CD4-positive, alpha-beta T cell treated with Interleukin-6 at 100 ng/mL for 8 hours (primary cell): ENCODE measurements around the gene POTEF.
"Not testable (repeated sequence)": the region's sequence is repeated elsewhere in the genome, so short reads cannot be mapped to it uniquely, and the experiment has no call there.

Experiments used
- DNase-seq: peaks from one replicate; pipeline ENCODE4 v3.0.0-alpha.2; 2020; ENCODE audit warnings: mixed read lengths, low spot score

POTEF gene

DNA sequence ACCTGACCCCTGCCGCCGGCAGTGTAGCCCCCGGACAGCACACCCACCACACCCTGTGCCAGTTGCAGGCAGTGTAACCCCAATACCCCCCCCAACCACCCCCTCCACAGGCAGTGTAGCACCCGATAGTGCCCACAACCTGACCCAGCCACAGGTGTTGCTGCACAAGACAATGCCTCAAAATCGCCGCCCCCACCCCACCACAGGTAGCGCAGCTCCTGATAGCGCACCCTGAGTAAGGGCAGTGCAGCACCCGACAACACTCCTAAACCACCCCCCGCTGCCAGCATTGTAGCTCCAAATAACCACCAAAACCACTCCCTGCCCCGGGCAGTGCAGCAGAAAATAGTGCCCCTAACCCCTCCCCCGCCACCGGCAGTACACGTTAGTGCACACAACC is 558 bp downstream of the POTEF start:
- not testable (repeated sequence) for DNase-seq

DNA sequence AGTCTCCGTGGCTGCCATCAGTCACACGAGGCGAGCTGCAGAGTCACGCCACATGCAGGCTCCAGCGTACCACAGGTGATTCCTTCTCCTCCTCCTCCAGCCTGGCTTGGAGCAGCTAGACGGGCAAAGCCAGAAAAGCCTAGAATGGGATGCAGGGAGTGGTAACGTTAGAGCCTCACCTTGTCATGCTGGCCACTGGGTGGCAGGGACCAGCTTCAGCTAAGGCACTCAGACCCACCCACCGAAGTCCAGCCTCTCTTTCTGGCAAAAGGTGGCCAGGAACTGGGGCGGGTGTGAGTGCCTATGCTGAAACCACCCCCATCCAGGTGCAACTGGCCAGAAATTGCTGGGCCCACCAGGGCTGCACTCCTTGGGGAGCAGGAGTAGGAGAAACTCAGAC is 1.3 kb downstream of the POTEF start:
- not testable (repeated sequence) for DNase-seq

DNA sequence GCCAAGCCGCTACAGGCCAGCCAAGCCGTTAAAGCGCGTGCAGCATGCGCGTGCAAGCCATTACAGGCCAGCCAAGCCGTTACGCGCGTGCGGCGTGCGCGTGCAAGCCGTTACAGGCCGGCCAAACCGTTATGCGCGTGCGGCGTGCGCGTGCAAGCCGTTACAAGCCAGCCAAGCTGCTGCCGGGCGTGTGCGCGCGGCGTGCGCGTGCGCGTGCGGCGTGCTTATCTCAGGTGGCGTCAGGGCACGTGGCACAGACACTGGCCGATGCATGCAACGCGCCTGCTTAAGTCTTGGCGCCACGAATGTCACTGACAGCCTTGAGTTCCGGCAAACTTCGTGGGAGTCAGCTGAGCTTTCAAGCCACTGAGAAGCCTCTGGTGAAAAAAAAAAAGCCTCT is 8.1 kb downstream of the POTEF start:
- DNase-seq = not testable (repeated sequence)

DNA sequence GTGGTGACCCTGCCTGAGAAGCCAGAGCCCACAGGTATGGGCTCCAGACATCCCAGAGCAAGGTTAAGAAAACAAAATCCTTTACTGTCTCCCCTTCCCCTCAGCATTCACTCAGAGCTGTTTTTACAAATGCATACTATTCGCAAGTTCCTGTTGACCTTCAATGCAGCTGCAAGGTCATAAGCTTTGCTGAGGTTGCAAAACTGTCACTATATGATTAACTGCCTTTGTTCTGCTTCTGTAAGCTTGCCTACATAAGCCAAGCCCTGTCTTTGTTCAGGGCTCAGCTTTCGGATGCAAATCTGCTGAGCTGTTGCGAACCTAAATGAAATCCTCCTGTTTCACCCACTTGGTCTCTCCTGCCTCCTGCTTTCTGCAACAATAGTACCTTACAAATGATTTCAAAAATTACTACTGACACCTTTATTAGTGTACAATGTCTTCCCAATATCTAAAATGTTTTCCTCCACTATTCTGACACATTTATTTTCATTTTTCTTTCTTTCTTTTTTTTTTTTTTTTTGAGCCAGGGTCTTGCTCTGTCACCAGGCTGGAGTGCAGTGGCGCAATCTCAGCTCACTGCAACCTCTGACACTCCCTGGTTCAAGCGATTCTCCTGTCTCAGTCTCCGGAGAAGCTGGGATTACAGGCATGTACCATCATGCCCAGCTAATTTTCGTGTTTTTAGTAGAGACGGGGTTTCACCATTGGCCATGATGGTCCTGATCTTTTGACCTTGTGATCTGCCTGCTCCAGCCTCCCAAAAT is 26.2 kb downstream of the POTEF start:
- not testable (repeated sequence) for DNase-seq

DNA sequence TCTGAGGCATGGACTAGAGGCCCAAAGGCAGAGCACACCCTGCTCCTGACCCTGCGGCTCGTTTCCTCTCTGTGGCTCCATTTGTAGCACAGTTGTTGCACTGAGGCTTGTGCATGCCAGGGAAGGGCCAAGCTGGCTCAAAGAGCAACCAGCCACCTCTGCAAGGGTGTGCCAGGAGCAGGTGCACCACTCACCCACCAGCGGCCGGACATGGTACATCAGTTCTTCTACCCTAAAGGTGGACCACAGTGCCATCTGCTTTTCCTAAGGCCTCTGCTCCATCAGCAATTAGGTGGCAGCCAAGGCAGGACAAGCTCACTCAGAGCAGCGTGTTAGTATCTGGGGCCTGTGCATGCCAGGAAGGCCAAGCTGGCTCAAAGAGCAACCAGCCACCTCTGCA is 66.4 kb downstream of the POTEF start:
- not testable (repeated sequence) for DNase-seq

DNA sequence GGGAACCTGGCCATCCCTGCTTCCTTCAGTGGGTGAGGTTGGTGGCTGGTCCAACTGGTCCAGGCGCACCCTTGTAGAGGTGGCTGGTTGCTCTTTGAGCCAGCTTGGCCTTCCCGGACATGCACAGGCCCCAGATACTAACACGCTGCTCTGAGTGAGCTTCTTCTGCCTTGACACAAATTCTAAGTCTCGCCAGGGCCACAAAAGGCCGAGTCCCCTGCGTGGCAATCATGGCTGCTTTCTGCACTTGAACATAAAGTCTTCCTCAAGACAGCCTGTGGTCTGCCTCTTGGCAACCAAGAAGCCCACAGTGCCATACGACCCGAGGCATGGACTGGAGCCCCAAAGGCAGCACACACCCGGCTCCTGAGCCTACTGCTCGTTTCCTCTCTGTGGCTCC is 69.0 kb downstream of the POTEF start:
- DNase-seq = not testable (repeated sequence)

DNA sequence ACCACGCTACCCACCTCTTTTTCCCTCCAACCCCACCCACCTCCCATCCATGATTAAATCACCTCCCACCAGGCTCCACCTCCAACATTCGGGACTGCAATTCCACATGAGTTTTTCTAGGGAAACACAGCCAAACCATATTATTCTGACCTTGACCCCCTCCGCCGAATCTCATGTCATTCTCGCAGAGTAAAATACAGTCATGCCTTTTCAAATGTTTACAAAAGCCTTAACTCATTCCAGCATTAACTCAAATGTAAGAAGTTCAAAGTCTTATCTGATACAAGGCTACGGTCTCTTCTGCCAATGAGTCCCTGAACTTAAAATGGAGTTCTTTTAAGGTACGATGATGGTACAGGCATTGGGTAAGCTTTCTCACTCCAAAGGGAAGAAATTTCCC is 72.7 kb downstream of the POTEF start:
- DNase-seq = not testable (repeated sequence)

DNA sequence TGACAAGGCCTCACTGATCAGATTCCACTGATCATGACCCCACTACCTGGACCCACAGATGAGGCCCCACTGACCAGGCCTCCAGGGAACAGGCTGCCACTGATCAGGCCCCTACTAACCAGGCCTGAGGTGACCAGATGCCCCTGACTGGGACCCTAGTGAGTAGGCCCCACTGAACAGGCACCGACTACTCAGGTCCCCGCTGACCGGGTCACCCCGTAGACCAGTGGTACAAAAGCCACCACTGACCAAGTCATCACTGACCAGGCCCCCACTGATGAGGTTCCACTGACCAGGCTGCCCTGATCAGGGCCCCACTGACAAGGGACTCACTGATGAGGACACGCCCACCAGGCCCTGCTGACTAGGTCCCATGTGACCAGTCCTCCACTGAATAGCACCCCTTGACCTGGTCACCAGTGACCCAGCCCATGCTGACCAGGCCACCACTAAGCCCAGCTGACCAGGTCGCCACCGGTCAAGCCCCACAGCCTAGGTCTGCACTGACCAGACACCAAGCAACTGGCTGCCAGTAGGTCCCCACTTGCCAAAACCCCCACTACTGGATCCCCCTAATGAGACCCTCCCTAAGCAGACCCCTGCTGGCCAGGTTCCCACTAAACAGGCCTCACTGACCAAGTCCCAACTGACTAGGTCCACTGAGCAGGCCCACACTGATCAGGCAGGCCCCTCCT is 75.7 kb downstream of the POTEF start:
- DNase-seq = not testable (repeated sequence)

DNA sequence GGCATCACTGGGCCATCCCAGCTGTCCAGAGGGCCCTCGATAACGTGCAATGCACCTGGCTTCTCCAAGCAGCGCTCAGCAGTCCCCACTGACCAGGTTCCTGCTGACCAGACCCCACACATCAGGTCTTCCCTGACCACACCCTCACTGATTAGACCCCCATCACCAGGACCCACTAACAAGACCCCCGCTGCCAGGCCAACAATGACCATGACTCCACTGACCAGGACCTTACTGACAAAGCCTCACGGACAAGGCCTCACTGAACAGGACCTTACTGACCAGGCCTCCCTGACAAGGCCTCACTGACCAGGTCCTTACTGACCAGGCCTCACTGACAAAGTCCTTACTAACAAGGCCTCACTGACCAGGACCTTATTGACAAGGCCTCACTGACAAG is 76.6 kb downstream of the POTEF start:
- DNase-seq = not testable (repeated sequence)

DNA sequence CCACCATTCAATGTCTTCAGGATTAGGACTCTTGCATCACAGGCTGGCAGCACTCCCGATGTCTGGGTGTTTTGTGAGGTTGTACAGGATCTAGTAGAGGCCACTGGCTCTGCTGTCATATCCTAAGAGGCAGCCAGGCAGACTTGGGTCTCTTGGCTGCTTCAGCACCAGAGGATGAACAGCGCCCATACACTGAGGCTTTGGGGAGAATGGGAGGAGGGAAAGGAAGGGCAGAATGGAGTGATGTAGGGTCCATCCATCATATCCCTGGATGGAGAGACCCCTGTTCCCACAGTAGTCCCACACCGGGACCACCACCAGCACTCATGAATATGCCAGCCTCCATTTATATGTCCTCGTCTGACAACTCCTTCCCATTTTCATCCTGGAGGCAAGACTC is 80.6 kb downstream of the POTEF start:
- DNase-seq = not testable (repeated sequence)

DNA sequence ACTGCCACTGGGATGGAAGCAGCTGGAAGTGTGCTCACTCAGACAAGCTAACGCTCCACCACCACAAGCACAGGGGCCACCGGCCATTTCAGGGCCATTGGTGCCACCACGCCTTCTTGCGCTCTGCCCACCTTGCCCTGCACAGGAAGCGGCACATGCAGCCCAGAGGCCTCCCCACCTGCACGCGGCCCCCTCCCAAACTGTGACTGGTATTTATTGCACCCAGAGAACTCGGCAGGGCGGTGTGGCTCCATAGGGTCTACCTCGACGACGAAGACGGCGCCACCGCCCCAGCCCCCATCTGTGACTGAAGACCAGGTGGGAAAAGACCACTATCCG is 90.8 kb downstream of the POTEF start:
- not testable (repeated sequence) for DNase-seq

DNA sequence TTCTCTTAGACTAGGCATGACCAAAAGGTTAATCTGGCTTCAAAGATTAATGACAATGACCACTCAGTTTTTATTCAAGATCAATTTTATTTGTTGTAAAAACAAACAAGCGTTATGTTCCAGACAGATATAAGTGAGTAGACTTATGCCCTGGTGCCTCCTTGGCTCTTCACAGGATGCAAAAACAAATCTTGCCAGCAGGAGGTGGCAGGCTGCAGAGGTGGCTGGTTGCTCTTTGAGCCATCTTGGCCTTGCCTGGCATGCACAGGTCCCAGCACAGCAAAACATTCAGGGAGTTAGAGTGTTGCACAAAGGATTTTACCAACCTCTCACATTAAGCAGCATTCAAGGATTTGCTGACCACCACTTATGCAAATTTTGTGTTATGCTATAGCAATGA is 103.1 kb downstream of the POTEF start:
- DNase-seq = not testable (repeated sequence)
